GM18868 (cell line): Measurements from ENCODE around the gene SNX10.

ENCODE experiments used
- ATAC-seq: cut with Tn5 transposase; IDR thresholded peaks from one replicate; pipeline ENCODE4 v1.9.1; 2021; ENCODE audit warnings: mild to moderate bottlenecking, moderate library complexity; ENCODE audit not compliant: unreplicated experiment

SNX10 gene

GRCh38 chr7:26295586-26295985 is 3.9 kb downstream of the SNX10 start:
- ATAC-seq = no peak

GRCh38 chr7:26298472-26299058 is 6.9 kb downstream of the SNX10 start:
- no peak for ATAC-seq

- no peak for ATAC-seq
Measured at GRCh38 chr7:26305090-26305868, 13.6 kb downstream of the SNX10 start.

DNA sequence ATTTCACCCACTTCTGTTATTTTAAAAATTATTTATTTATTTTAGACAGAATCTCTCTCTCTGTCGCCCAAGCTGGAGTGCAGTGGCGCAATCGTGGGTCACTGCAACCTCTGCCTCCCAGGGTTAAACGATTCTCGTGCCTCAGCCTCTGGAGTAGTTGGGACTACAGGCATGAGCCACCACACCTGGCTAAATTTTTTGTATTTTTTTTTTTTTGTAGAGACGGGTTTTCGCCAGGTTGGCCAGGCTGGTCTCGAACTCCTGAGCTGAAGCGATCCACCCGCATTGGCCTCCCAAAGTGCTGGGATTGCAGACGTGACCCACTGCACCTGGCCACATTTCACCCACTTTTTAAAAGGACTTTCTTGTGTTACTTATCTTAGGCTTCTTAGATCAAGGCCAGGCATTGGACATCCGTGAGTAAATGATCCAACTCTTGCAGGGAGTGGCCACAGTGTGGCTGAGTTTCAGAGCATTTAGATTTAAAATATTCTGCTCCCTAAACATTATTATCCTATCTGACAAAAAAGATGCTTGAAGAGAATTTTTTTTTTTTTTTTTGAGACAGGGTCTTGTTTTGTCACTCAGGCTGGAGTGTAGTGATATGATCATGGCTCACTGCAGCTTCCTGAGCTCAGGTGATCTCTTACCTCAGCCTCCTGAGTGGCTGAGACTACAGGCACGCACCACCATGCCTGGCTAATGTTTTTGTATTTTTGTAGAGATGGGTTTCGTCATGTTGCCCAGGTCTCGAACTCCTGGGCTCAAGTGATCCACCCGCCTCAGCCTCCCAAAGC is 14.4 kb downstream of the SNX10 start:
- no peak for ATAC-seq

- ATAC-seq = no peak
Measured at GRCh38 chr7:26306790-26307189, 15.1 kb downstream of the SNX10 start.

GRCh38 chr7:26307226-26307625 is 15.6 kb downstream of the SNX10 start:
- ATAC-seq = no peak

DNA sequence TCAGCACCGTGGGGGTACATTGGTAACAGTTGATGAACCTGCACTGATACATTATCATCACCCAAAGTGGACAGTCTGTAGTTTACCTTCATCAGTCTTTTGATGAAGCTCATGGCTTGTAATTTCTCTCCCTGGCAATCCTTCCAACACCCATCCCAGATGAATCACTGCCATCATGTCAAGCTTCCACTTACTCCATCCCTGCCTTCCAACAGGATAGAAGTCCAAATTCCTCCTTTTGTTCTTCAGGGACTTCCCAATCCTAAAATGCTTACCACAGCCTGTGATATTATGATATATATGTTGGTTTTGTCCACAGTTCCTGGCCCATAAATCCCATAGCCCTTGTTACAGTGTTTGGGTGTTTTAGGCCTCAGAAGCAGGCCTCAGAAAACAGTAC is 16.1 kb downstream of the SNX10 start:
- ATAC-seq = no peak

GRCh38 chr7:26308551-26308950 is 16.9 kb downstream of the SNX10 start:
- ATAC-seq = no peak

DNA sequence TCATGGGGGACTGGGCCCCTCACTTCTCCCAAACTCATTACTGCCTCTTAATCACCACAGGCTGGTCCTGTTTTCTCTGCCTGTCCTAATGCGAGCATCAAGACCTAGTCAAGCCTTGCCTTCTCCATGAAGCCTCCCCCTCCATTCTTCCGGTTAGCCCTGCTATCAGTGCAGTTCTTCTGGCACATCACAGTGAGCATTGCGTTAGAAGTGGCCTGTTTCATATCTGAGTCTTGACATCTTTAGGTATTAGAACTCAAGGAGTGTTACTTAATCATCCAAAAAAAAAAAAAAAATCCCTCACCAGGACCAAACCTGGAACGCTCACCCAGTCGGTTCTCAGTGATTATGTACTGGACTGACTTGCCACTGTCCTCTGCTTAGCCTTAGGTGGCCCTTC is 17.4 kb downstream of the SNX10 start:
- no peak for ATAC-seq

GRCh38 chr7:26311798-26312197 is 20.1 kb downstream of the SNX10 start:
- ATAC-seq = no peak

DNA sequence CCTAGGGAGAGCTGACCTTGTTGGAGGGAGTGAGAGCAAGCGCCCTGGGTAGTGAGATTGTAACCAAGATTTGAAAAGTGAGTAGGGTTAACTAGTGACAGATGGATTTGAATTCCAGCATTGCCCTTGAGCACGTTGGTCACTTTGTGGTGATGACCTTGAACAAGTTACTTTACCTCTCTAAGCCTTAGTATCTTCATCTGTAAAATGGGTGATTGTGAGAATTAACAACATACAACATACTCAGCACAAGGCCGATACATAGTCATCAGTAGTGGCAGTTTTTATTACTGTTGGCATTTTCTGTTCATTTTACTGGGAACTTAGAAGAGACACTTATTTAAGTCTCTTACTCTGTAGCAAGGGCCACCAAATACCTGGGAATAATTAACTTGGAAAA is 25.5 kb downstream of the SNX10 start:
- ATAC-seq = no peak

GRCh38 chr7:26318921-26319320 is 27.3 kb downstream of the SNX10 start:
- no peak for ATAC-seq

- ATAC-seq = no peak
Measured at GRCh38 chr7:26319636-26320035, 28.0 kb downstream of the SNX10 start.

DNA sequence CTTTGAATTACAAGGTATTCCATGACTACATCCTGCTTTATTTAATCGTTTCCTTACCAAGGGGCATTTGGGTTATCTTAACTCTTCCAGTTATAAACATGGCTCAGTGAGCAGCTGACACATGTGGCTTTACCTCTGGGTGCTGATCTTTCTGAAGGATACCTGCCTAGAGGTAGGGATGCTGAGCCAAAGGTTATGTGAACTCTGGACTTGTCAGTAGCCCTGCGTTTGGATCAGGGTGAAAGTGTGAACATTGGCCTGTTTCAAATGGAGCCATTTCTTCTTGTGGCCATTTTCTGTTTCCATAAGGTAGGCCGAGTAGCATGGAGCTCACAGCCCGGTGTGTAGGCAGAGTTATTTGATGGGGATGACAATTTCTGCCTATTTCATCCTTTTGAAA is 29.2 kb downstream of the SNX10 start:
- ATAC-seq = no peak

DNA sequence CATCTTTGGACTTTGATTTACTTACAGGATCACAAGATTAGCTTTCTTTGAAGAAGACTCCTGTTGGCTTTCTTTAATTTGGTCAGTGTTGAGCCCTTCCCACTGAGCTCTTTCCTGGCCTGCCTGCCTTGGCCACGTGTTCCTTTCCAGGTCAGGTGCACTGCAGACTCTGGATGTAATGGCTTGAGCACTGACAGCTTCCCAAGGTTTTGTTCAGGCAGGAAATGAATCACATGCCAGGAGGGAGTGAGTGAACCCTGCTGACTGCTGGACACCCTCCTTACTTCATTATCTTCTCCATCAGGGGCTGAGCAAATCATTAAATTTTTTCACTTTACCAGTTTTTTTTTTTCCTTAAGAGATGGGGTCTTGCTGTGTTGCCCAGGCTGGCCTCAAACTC is 29.8 kb downstream of the SNX10 start:
- ATAC-seq = no peak

GRCh38 chr7:26326211-26326610 is 34.5 kb downstream of the SNX10 start:
- no peak for ATAC-seq

DNA sequence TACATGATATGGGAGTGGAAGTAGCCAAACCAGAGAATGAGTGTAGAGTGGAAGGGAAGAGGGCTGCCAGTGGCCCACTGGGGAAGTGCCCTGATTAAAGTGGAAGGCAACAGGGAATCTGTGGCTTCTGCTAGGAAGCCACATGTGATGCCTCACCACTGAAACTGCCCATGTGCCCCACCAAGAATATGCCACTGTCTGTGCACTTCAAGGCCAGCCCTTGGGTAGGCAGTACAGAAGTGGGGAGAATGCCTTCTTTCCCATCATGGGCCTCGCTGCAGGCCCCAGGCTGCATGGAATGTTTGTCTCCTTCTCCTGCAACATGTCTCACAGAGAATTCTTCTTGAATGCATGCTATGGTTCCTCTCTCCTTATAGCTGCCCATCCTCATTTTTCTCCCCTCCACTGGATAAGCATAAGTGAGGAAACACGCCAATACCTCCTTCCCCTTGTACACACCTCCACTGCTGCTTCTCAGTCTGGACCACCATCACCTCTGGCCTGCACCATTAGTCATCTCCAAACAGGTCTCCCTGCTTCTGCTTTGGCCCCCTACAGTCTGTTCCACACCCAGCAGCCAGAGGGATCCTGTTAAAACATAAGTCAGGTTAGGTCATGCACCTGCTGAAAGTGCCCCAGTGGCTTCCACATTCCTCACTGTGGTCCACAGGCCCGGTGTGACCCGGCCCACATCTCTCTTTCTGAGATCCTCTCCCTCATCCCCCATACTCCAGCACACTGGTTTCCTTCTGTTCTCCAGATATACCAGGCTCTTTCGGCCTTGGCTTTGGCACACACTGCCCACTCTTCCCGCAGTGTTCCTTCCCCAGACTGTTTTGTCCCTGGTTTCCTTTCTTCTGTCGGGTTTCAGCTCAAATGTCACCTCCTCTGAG is 37.1 kb downstream of the SNX10 start:
- ATAC-seq = no peak

GRCh38 chr7:26329520-26330255 is 38.0 kb downstream of the SNX10 start:
- ATAC-seq = no peak

GRCh38 chr7:26331113-26331512 is 39.5 kb downstream of the SNX10 start:
- ATAC-seq = no peak

- ATAC-seq = no peak
Measured at GRCh38 chr7:26331789-26332188, 40.1 kb downstream of the SNX10 start.
